GM08714 (cell line): ENCODE measurements around the gene HEG1.
"Not testable (repeated sequence)": the region's sequence is repeated elsewhere in the genome, so short reads cannot be mapped to it uniquely, and the experiment has no call there.

ENCODE experiments used
- H3K4me3 ChIP-seq: fragments of 200-500 bp; sonication (Bioruptor generic); 2 replicates; pipeline ENCODE4 v1.5.1; 2014; ENCODE audit warnings: mild to moderate bottlenecking, low read length, inconsistent platforms
- ZNF274 ChIP-seq: IDR thresholded peaks from 2 replicates; pipeline ENCODE4 v1.6.1; 2012; ENCODE audit warnings: mild to moderate bottlenecking, low read depth, low read length

The HEG1 gene

GRCh38 chr3:124962403-124962940 is 93.3 kb downstream of the HEG1 start:
- no peak for TF ChIP-seq ZNF274
- H3K4me3 ChIP-seq = no peak overlapping the region

GRCh38 chr3:124960698-124961097 is 95.1 kb downstream of the HEG1 start:
- no peak for TF ChIP-seq ZNF274
- H3K4me3 ChIP-seq = no peak overlapping the region

- no peak overlapping the region for H3K4me3 ChIP-seq
- no peak for TF ChIP-seq ZNF274
These were observed 95.7 kb downstream of the HEG1 start for GRCh38 chr3:124960105-124960504.

- not testable (repeated sequence) for H3K4me3 ChIP-seq
These were observed 97.8 kb downstream of the HEG1 start for GRCh38 chr3:124957951-124958350.

GRCh38 chr3:124952282-124952855 is 103.4 kb downstream of the HEG1 start:
- TF ChIP-seq ZNF274 = no peak
- no peak overlapping the region for H3K4me3 ChIP-seq

GRCh38 chr3:124951511-124952281 is 104.1 kb downstream of the HEG1 start:
- H3K4me3 ChIP-seq = no peak overlapping the region
- no peak for TF ChIP-seq ZNF274

- no peak for TF ChIP-seq ZNF274
These were observed 105.8 kb downstream of the HEG1 start for GRCh38 chr3:124950026-124950425.

GRCh38 chr3:124942613-124943012 is 113.2 kb downstream of the HEG1 start:
- no peak for TF ChIP-seq ZNF274
- no peak overlapping the region for H3K4me3 ChIP-seq

More at GRCh38 chr3:124950026-124950425, 105.8 kb downstream of the HEG1 start:
- H3K4me3 ChIP-seq = no peak overlapping the region

GRCh38 chr3:124941771-124942170 is 114.0 kb downstream of the HEG1 start:
- TF ChIP-seq ZNF274 = no peak
- H3K4me3 ChIP-seq = no peak overlapping the region

GRCh38 chr3:124939661-124940060 is 116.1 kb downstream of the HEG1 start:
- H3K4me3 ChIP-seq = no peak overlapping the region
- no peak for TF ChIP-seq ZNF274

- no peak for TF ChIP-seq ZNF274
- no peak overlapping the region for H3K4me3 ChIP-seq
These were observed 116.9 kb downstream of the HEG1 start for GRCh38 chr3:124938896-124939295.

- H3K4me3 ChIP-seq = no peak overlapping the region
- no peak for TF ChIP-seq ZNF274
These were observed 118.7 kb downstream of the HEG1 start for GRCh38 chr3:124937049-124937448.

GRCh38 chr3:124935794-124936542 is 119.8 kb downstream of the HEG1 start:
- no peak for TF ChIP-seq ZNF274
- H3K4me3 ChIP-seq = no peak overlapping the region

GRCh38 chr3:124935264-124935663 is 120.5 kb downstream of the HEG1 start:
- no peak for TF ChIP-seq ZNF274
- H3K4me3 ChIP-seq = no peak overlapping the region

- no peak within 1 kb of the TSS; the same call in 1 of the 2 replicates for H3K4me3 ChIP-seq
- no peak for TF ChIP-seq ZNF274
These were observed 121.2 kb downstream of the HEG1 start, which contains the start of gene MUC13 for GRCh38 chr3:124934577-124934976. TSS of gene MUC13 (minus strand) at chr3:124934751. CDS start at chr3:124934712, 39 bp downstream.
